ENCODE measurements around the gene PACS1.
"Not testable (repeated sequence)": the region's sequence is repeated elsewhere in the genome, so short reads cannot be mapped to it uniquely, and the experiment has no call there.

The PACS1 gene

DNA sequence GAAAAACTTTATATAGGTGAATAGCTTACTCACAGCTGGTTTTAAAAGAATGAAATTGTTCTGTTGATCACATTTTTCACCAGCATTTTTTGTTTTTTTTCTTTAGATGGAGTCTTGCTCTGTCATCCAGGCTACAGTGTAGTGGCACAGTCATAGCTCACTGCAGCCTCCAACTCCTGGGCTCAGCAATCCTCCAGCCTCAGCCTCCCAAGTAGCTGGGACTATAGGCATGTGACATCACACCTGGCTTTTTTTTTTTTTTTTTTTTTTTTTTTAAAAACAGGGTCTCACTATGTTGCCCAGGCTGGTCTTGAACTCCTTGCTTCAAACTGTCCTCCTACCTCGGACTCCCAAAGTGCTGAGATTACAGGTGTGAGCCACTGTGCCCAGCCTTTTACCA, 3.6 kb downstream of the PACS1 start:
- Histone ChIP-seq H3K4me3 (ENCODE audit: low read length) (no peak overlapping the region), H3K27me3 (ENCODE audit: insufficient read depth, low read length, poor library complexity) (no peaks in the 10 kb centered on the region), H3K4me1 (ENCODE audit: control insufficient read depth, low read depth, low read length) (peaks cover 6% of the 10 kb centered on the region), H4K8ac (ENCODE audit: low read depth, low read length) (no peak overlapping the region), H2BK120ac (ENCODE audit: low read depth, low read length) (no peak overlapping the region), H2BK15ac (replicated peaks; ENCODE audit: low read depth) (no peak overlapping the region), H4K5ac (ENCODE audit: low read length) (no peak overlapping the region), H2AK5ac (ENCODE audit: low read length) (no peak overlapping the region), H3K23ac (ENCODE audit: low read length) (no peak overlapping the region), H3K9ac (ENCODE audit: low read length) (no peak overlapping the region), H3K27ac (ENCODE audit: low read depth, low read length) (no peak overlapping the region), H3K56ac (ENCODE audit: low read length) (no peak overlapping the region), H3K18ac (ENCODE audit: low read length) (no peak overlapping the region), H3K4me2 (ENCODE audit: low read length) (no peak overlapping the region), H2BK5ac (ENCODE audit: low read length) (no peak overlapping the region), H3K36me3 (ENCODE audit: control insufficient read depth, insufficient read depth, low read length) (no peaks in the 10 kb centered on the region), H3K79me1 (ENCODE audit: low read length) (peaks cover 16% of the 10 kb centered on the region), H3K4ac (ENCODE audit: low read depth, low read length) (no peak overlapping the region), H3K79me2 (ENCODE audit: control insufficient read depth, insufficient read depth, low read length) (peaks cover 15% of the 10 kb centered on the region)
- DNase-seq: no peak
- no CpG with 5 or more reads among the region's 1 CpG for WGBS (ENCODE audit: extremely low coverage, insufficient coverage, low lambda C conversion rate)

DNA sequence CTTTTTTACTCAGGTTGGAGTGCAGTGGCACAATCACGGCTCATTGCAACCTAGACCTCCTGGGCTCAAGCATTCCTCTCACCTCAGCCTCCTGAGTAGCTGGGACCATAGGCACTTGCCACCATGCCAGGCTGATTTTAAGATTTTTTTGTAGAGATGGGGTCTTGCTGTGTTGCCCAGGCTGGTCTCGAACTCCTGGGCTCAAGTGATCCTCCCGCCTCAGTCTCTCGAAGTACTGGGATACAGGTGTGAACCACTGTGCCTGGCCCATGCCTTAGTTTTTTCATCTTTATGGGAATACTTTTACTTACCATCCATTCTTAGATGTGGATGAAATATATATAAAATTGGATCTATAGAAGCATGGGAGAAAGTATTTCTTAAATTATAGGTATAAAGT, 5.2 kb downstream of the PACS1 start:
- Histone ChIP-seq H3K79me2 (ENCODE audit: control insufficient read depth, insufficient read depth, low read length) (peaks cover 22% of the 10 kb centered on the region), H3K79me1 (ENCODE audit: low read length) (peaks cover 23% of the 10 kb centered on the region), H2BK5ac (ENCODE audit: low read length) (no peak overlapping the region), H3K9ac (ENCODE audit: low read length) (no peak overlapping the region), H3K4me1 (ENCODE audit: control insufficient read depth, low read depth, low read length) (peaks cover 5% of the 10 kb centered on the region), H3K23ac (ENCODE audit: low read length) (no peak overlapping the region), H3K4me3 (ENCODE audit: low read length) (no peak overlapping the region), H4K8ac (ENCODE audit: low read depth, low read length) (no peak overlapping the region), H3K27me3 (ENCODE audit: insufficient read depth, low read length, poor library complexity) (no peaks in the 10 kb centered on the region), H3K4me2 (ENCODE audit: low read length) (no peak overlapping the region), H4K5ac (ENCODE audit: low read length) (no peak overlapping the region), H3K27ac (ENCODE audit: low read depth, low read length) (no peak overlapping the region), H2BK120ac (ENCODE audit: low read depth, low read length) (no peak overlapping the region), H3K56ac (ENCODE audit: low read length) (no peak overlapping the region), H3K36me3 (ENCODE audit: control insufficient read depth, insufficient read depth, low read length) (no peaks in the 10 kb centered on the region), H3K18ac (ENCODE audit: low read length) (no peak overlapping the region), H3K4ac (ENCODE audit: low read depth, low read length) (no peak overlapping the region), H2BK15ac (replicated peaks; ENCODE audit: low read depth) (no peak overlapping the region), H2AK5ac (ENCODE audit: low read length) (no peak overlapping the region)
- WGBS (ENCODE audit: extremely low coverage, insufficient coverage, low lambda C conversion rate): no CpG with 5 or more reads among the region's 4 CpGs
- no peak for DNase-seq

DNA sequence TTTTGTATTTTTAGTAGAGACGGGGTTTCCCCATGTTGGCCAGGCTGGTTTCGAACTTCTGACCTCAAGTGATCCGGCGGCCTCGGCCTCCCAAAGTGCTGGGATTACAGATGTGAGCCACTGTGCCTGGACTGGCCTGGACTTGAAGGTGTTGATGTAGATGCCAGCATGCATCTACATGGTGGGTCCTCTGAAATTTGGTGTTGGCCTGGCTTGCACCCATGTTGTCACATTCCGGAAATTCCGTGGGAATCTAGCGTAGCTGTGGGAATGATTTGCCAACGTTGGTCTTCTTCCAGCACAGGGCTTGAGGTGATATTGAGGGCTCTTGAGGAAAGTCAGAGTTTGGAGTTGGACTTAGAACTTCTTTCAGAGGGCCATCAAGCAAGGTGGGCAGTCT, 6.5 kb downstream of the PACS1 start:
- Histone ChIP-seq H3K4me1 (ENCODE audit: control insufficient read depth, low read depth, low read length) (peaks cover 3% of the 10 kb centered on the region), H3K79me2 (ENCODE audit: control insufficient read depth, insufficient read depth, low read length) (peaks cover 19% of the 10 kb centered on the region), H3K27me3 (ENCODE audit: insufficient read depth, low read length, poor library complexity) (no peaks in the 10 kb centered on the region), H4K8ac (ENCODE audit: low read depth, low read length) (no peak overlapping the region), H3K27ac (ENCODE audit: low read depth, low read length) (no peak overlapping the region), H4K5ac (ENCODE audit: low read length) (no peak overlapping the region), H3K36me3 (ENCODE audit: control insufficient read depth, insufficient read depth, low read length) (no peaks in the 10 kb centered on the region), H3K9ac (ENCODE audit: low read length) (no peak overlapping the region), H3K4me2 (ENCODE audit: low read length) (no peak overlapping the region), H2BK15ac (replicated peaks; ENCODE audit: low read depth) (no peak overlapping the region), H3K4ac (ENCODE audit: low read depth, low read length) (no peak overlapping the region), H2BK120ac (ENCODE audit: low read depth, low read length) (no peak overlapping the region), H3K56ac (ENCODE audit: low read length) (no peak overlapping the region), H3K79me1 (ENCODE audit: low read length) (peaks cover 24% of the 10 kb centered on the region), H2AK5ac (ENCODE audit: low read length) (no peak overlapping the region), H2BK5ac (ENCODE audit: low read length) (no peak overlapping the region), H3K4me3 (ENCODE audit: low read length) (no peak overlapping the region), H3K18ac (ENCODE audit: low read length) (no peak overlapping the region), H3K23ac (ENCODE audit: low read length) (no peak overlapping the region)
- DNase-seq: no peak
- no CpG with 5 or more reads among the region's 9 CpGs for WGBS (ENCODE audit: extremely low coverage, insufficient coverage, low lambda C conversion rate)

DNA sequence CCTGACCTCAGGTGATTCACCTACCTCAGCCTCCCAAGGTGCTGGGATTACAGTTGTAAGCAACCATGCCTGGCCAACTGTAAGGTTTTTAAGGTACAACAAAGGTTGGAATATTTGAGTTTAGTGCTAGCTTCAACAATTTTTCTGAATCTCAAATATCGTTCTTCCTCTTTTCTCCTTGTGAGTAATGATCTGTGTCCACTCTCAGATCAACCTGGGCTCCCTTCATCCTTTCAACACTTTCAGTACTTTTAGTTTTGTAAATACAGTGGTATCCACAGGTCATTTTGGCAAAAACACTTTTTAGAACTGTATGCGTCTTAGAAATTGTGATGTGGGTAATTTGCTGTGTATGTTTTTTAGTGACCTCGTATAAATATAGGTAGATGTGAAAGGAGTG, 7.9 kb downstream of the PACS1 start:
- H3K79me1 ChIP-seq (ENCODE audit: low read length): peaks cover 21% of the 10 kb centered on the region
- no peak overlapping the region for H4K8ac ChIP-seq (ENCODE audit: low read depth, low read length)
- H3K36me3 ChIP-seq (ENCODE audit: control insufficient read depth, insufficient read depth, low read length): no peaks in the 10 kb centered on the region
- H3K79me2 ChIP-seq (ENCODE audit: control insufficient read depth, insufficient read depth, low read length): peaks cover 15% of the 10 kb centered on the region
- no peak overlapping the region for H3K23ac ChIP-seq (ENCODE audit: low read length)
- no peak overlapping the region for H2BK5ac ChIP-seq (ENCODE audit: low read length)
- H2BK120ac ChIP-seq (ENCODE audit: low read depth, low read length): no peak overlapping the region
- no peak overlapping the region for H3K4ac ChIP-seq (ENCODE audit: low read depth, low read length)
- no CpG with 5 or more reads among the region's 3 CpGs for WGBS (ENCODE audit: extremely low coverage, insufficient coverage, low lambda C conversion rate)
- H3K4me1 ChIP-seq (ENCODE audit: control insufficient read depth, low read depth, low read length): no peaks in the 10 kb centered on the region
- no peak overlapping the region for H4K5ac ChIP-seq (ENCODE audit: low read length)
- no peak overlapping the region for H3K9ac ChIP-seq (ENCODE audit: low read length)
- DNase-seq: no peak
- H3K56ac ChIP-seq (ENCODE audit: low read length): no peak overlapping the region
- no peak overlapping the region for H3K27ac ChIP-seq (ENCODE audit: low read depth, low read length)
- no peak overlapping the region for H2BK15ac ChIP-seq (replicated peaks; ENCODE audit: low read depth)
- H3K18ac ChIP-seq (ENCODE audit: low read length): no peak overlapping the region
- H3K27me3 ChIP-seq (ENCODE audit: insufficient read depth, low read length, poor library complexity): no peaks in the 10 kb centered on the region
- H3K4me3 ChIP-seq (ENCODE audit: low read length): no peak overlapping the region
- H2AK5ac ChIP-seq (ENCODE audit: low read length): no peak overlapping the region
- H3K4me2 ChIP-seq (ENCODE audit: low read length): no peak overlapping the region

DNA sequence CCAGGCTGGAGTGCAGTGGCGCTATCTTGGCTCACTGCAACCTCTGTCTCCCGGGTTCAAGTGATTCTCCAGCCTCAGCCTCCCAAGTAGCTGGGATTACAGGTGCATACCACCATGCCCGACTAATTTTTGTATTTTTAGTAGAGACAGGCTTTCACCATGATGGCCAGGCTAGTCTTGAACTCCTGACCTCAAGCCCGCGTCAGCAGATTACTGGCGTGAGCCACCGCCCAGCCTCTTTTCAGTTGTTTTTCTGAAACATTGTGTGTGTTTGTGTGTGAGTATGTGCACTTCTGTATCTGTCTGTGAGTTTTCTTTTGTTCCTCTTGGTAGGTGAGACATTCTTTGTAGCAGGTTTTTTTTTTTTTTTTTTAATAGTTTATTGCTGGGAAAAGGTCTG, 8.9 kb downstream of the PACS1 start:
- not testable (repeated sequence) for H2AK5ac ChIP-seq (ENCODE audit: low read length); H3K4me1 ChIP-seq (ENCODE audit: control insufficient read depth, low read depth, low read length); H3K27me3 ChIP-seq (ENCODE audit: insufficient read depth, low read length, poor library complexity); H2BK120ac ChIP-seq (ENCODE audit: low read depth, low read length); H3K4me3 ChIP-seq (ENCODE audit: low read length); H3K9ac ChIP-seq (ENCODE audit: low read length); H4K8ac ChIP-seq (ENCODE audit: low read depth, low read length); H3K4me2 ChIP-seq (ENCODE audit: low read length); H2BK15ac ChIP-seq (replicated peaks; ENCODE audit: low read depth); H3K4ac ChIP-seq (ENCODE audit: low read depth, low read length); H3K27ac ChIP-seq (ENCODE audit: low read depth, low read length); H2BK5ac ChIP-seq (ENCODE audit: low read length); DNase-seq; H3K23ac ChIP-seq (ENCODE audit: low read length); H3K36me3 ChIP-seq (ENCODE audit: control insufficient read depth, insufficient read depth, low read length); H3K56ac ChIP-seq (ENCODE audit: low read length); H3K18ac ChIP-seq (ENCODE audit: low read length); H4K5ac ChIP-seq (ENCODE audit: low read length)
- Histone ChIP-seq H3K79me2 (ENCODE audit: control insufficient read depth, insufficient read depth, low read length) (peaks cover 14% of the 10 kb centered on the region), H3K79me1 (ENCODE audit: low read length) (peaks cover 24% of the 10 kb centered on the region)
- no CpG with 5 or more reads among the region's 7 CpGs for WGBS (ENCODE audit: extremely low coverage, insufficient coverage, low lambda C conversion rate)

DNA sequence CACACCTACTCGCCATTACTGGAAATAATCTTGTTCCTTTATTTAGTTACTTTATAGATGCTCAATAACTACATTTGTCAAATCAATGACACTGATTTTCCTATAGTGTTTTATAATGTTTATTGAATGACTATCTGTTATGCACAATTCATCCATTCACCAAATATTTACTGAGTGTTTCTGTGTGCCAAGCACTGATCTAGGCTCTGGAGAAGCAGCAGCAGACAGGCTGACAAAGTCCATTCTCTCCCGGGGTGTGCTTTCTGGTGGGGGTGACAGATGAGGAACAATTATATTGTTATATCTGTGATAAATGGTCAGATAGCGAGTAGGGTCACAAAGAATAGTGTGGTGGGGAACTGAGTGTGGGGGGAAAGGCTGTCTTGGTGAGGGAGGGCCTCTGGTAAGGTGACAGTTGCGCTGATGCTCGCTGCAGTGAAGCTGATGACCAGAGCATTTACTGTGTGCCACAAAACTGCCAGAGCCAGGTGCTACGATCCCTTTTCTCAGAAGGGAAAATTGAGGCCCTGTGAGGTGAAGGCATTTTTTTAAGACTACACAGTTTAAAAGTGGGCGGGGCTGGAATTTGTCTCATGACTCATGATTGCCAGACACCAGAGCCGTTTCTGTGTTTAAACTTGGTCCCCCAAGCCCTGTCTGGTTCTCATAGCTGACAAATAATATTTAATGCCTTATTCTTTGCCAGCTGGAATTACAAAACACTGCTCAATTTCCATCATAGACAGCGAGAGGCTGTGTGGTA, 10.2 kb downstream of the PACS1 start:
- Histone ChIP-seq H3K18ac (ENCODE audit: low read length) (no peak overlapping the region), H4K8ac (ENCODE audit: low read depth, low read length) (no peak overlapping the region), H3K56ac (ENCODE audit: low read length) (no peak overlapping the region), H3K27ac (ENCODE audit: low read depth, low read length) (no peak overlapping the region), H2BK5ac (ENCODE audit: low read length) (no peak overlapping the region), H3K4ac (ENCODE audit: low read depth, low read length) (no peak overlapping the region), H3K4me3 (ENCODE audit: low read length) (no peak overlapping the region), H3K4me1 (ENCODE audit: control insufficient read depth, low read depth, low read length) (peaks cover 2% of the 10 kb centered on the region), H3K27me3 (ENCODE audit: insufficient read depth, low read length, poor library complexity) (no peaks in the 10 kb centered on the region), H3K23ac (ENCODE audit: low read length) (no peak overlapping the region), H2BK15ac (replicated peaks; ENCODE audit: low read depth) (no peak overlapping the region), H2BK120ac (ENCODE audit: low read depth, low read length) (no peak overlapping the region), H3K9ac (ENCODE audit: low read length) (no peak overlapping the region), H3K79me2 (ENCODE audit: control insufficient read depth, insufficient read depth, low read length) (peaks cover 15% of the 10 kb centered on the region), H3K4me2 (ENCODE audit: low read length) (no peak overlapping the region), H2AK5ac (ENCODE audit: low read length) (no peak overlapping the region), H3K79me1 (ENCODE audit: low read length) (peaks cover 26% of the 10 kb centered on the region), H4K5ac (ENCODE audit: low read length) (no peak overlapping the region), H3K36me3 (ENCODE audit: control insufficient read depth, insufficient read depth, low read length) (no peaks in the 10 kb centered on the region)
- DNase-seq: no peak
- no CpG with 5 or more reads among the region's 9 CpGs for WGBS (ENCODE audit: extremely low coverage, insufficient coverage, low lambda C conversion rate)

All from mesendoderm (in vitro differentiated cells).